Measurements from ENCODE around the gene DLGAP4. TPM values are rescaled to one million over a fixed set of nuclear protein-coding genes. Genes with fewer than 3 reads are reported as not detected.
A peak's percentile ranks its signal among the peaks of the same experiment; 100 is the strongest.

Gene DLGAP4
- total and polyA plus RNA-seq, 2 of the 13 experiments (the other 11 are each of a cell fraction or from before 2014, with no cell fraction given) = 15.2 to 26.7 TPM

DNA sequence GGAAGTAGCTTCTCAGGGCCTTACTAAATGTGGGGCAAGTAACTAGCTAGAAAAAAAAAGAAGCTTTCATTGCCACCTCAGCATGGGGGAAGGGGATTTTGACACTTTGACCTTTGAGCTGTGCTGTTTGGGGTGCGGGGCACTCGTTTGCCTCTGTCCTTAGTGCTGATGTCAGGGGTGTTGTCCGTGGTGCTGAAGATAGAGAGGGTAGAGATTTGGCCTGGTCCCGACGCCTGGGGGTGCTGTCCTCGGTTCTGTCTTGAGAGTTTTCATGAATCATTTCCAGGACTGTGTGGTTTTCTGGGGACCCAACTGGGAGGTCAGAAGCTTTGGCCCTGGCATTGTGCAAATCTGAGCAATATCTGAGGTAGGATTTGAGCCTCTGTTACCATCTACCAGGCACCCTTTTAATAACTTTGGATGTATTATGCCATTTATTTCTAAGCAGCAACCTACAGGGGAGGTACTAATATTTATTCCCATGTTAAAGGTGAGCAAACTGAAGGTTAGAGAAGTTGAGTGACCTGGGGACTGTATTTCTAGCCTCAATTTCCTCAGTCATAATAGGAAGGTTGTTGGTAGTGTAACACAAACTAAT lies 78.0 kb downstream of the DLGAP4 start (continued):
- peak; percentile 79 for TF ChIP-seq ZBTB14 (CRISPR knock-in tag; IDR thresholded peaks at IDR 0.05)
- TF ChIP-seq, protein P1, sequence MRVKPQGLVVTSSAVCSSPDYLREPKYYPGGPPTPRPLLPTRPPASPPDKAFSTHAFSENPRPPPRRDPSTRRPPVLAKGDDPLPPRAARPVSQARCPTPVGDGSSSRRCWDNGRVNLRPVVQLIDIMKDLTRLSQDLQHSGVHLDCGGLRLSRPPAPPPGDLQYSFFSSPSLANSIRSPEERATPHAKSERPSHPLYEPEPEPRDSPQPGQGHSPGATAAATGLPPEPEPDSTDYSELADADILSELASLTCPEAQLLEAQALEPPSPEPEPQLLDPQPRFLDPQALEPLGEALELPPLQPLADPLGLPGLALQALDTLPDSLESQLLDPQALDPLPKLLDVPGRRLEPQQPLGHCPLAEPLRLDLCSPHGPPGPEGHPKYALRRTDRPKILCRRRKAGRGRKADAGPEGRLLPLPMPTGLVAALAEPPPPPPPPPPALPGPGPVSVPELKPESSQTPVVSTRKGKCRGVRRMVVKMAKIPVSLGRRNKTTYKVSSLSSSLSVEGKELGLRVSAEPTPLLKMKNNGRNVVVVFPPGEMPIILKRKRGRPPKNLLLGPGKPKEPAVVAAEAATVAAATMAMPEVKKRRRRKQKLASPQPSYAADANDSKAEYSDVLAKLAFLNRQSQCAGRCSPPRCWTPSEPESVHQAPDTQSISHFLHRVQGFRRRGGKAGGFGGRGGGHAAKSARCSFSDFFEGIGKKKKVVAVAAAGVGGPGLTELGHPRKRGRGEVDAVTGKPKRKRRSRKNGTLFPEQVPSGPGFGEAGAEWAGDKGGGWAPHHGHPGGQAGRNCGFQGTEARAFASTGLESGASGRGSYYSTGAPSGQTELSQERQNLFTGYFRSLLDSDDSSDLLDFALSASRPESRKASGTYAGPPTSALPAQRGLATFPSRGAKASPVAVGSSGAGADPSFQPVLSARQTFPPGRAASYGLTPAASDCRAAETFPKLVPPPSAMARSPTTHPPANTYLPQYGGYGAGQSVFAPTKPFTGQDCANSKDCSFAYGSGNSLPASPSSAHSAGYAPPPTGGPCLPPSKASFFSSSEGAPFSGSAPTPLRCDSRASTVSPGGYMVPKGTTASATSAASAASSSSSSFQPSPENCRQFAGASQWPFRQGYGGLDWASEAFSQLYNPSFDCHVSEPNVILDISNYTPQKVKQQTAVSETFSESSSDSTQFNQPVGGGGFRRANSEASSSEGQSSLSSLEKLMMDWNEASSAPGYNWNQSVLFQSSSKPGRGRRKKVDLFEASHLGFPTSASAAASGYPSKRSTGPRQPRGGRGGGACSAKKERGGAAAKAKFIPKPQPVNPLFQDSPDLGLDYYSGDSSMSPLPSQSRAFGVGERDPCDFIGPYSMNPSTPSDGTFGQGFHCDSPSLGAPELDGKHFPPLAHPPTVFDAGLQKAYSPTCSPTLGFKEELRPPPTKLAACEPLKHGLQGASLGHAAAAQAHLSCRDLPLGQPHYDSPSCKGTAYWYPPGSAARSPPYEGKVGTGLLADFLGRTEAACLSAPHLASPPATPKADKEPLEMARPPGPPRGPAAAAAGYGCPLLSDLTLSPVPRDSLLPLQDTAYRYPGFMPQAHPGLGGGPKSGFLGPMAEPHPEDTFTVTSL (CRISPR knock-in tag; IDR thresholded peaks at IDR 0.05; ENCODE audit: borderline replicate concordance) = peak; percentile 98
- peak; percentile 99; the same call in 1 of the 2 replicates for TF ChIP-seq ELK4 (CRISPR knock-in tag; IDR thresholded peaks at IDR 0.05; ENCODE audit: borderline replicate concordance)
- peak; percentile 99; the same call in 1 of the 2 replicates for TF ChIP-seq ZNF484 (CRISPR knock-in tag; IDR thresholded peaks at IDR 0.05; ENCODE audit: borderline replicate concordance, low read depth)
- TF ChIP-seq HIVEP1 (CRISPR knock-in tag; IDR thresholded peaks at IDR 0.05) = peak; percentile 97
- TF ChIP-seq RFXAP (CRISPR knock-in tag; IDR thresholded peaks at IDR 0.05; ENCODE audit: borderline replicate concordance) = peak; percentile 99
- TF ChIP-seq RERE (CRISPR knock-in tag; IDR thresholded peaks at IDR 0.05; ENCODE audit: low read depth) = peak; percentile 97
- peak; percentile 97 for TF ChIP-seq SIX1 (CRISPR knock-in tag; IDR thresholded peaks at IDR 0.05; ENCODE audit: borderline replicate concordance)
- TF ChIP-seq PREB (CRISPR knock-in tag; IDR thresholded peaks at IDR 0.05) = peak; percentile 100
- peak; percentile 91 for TF ChIP-seq RXRA (CRISPR knock-in tag; IDR thresholded peaks at IDR 0.05)
- no peak for TF ChIP-seq TCF7 (IDR thresholded peaks at IDR 0.05; ENCODE audit: low read depth)
- no peak for TF ChIP-seq IKZF1 (IDR thresholded peaks at IDR 0.05)
- peak; percentile 92 for TF ChIP-seq ZNF562 (CRISPR knock-in tag; IDR thresholded peaks at IDR 0.05; ENCODE audit: borderline replicate concordance)
- peak; percentile 100 for TF ChIP-seq ZNF274 (CRISPR knock-in tag; IDR thresholded peaks at IDR 0.05)

All from HepG2 (cell line).